ENCODE data around the gene CDC42EP4.
"Not testable (repeated sequence)": the region's sequence is repeated elsewhere in the genome, so short reads cannot be mapped to it uniquely, and the experiment has no call there.

The CDC42EP4 gene

GRCh38 chr17:73342541-73343167, 30.9 kb upstream of the CDC42EP4 start:
- DNase-seq: no peak

DNA sequence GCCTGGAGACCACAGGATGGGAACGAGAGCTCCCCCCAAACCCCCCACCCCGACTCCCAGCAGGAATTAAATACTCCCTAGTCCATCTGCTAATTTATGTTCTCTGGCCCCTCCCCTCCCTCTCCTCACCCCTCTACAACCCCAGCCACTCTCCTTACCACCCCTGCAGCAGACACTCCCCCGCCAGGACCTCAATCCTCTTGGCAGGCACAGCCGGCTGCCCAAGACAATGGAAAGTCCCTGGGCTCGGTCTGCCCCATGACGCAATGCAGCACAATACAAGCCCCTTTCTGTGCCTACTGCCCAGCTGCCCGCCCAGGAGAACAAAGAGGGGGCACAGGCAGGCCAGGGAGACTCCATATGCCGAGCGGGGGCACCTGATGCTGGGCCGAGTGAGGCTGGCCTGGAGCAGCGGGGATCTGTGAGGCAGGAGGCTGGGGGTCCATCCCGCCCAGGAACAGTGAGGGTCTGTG, 30.3 kb upstream of the CDC42EP4 start:
- DNase-seq: peak; percentile 52

- no peak for DNase-seq
Observed at GRCh38 chr17:73341350-73342049, 29.7 kb upstream of the CDC42EP4 start.

DNA sequence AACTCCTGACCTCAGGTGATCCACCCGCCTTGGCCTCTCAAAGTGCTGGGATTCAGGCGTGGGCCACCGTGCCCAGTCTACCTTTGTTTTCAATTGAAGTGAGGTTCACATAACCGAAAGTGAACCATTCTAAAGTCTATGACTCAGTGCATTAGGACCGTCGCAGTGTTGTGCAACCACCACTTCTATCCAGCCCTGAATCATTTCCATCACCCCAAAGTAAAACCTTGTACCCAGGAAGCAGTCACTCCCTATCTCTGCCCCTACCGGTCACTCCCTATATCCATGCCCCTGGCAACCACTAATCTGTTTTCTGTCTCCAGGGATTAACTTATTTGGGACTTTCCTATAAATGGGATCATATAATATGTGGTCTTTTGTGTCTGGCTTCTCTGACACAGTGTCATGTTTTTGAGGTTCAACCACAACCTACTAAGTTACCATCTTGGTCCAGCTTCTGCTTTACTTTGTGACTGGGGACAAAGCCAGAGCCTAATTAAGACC, 28.3 kb upstream of the CDC42EP4 start:
- DNase-seq: peak; percentile 84

DNA sequence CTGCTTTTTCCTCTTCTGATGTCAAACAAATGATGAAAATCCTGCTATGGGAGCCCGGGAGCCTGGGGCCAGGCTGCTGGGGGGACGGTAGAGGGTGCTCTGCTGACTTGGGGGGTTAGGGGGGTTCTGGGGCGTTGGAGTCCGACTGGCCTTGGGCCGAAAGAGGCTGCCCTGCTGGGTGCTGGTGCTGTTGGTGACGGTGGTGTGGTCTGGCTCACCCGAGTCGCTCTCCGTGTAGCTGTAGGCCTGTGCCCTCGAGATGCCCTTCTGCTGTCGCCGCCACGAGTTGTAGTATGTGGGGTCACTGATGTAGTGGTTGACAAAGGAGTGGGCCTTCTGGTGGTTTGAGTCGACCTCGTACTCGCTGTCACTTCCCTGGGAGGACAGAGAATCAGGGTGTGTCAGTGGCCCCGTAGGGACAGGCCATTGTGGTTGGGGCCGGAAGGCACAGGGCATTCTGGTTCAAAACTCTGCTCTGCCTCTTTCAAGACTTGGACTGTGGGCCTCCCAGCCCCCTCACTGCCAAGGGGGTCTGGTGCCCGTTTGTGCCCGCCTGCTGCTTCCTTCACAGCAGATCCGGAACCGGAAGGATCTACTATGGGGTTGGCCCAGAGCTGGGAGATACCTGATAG, 26.9 kb upstream of the CDC42EP4 start:
- no peak for DNase-seq

- no peak for DNase-seq
Observed at GRCh38 chr17:73338050-73338521, 26.3 kb upstream of the CDC42EP4 start.

GRCh38 chr17:73337330-73337710, 25.5 kb upstream of the CDC42EP4 start:
- DNase-seq: no peak

DNA sequence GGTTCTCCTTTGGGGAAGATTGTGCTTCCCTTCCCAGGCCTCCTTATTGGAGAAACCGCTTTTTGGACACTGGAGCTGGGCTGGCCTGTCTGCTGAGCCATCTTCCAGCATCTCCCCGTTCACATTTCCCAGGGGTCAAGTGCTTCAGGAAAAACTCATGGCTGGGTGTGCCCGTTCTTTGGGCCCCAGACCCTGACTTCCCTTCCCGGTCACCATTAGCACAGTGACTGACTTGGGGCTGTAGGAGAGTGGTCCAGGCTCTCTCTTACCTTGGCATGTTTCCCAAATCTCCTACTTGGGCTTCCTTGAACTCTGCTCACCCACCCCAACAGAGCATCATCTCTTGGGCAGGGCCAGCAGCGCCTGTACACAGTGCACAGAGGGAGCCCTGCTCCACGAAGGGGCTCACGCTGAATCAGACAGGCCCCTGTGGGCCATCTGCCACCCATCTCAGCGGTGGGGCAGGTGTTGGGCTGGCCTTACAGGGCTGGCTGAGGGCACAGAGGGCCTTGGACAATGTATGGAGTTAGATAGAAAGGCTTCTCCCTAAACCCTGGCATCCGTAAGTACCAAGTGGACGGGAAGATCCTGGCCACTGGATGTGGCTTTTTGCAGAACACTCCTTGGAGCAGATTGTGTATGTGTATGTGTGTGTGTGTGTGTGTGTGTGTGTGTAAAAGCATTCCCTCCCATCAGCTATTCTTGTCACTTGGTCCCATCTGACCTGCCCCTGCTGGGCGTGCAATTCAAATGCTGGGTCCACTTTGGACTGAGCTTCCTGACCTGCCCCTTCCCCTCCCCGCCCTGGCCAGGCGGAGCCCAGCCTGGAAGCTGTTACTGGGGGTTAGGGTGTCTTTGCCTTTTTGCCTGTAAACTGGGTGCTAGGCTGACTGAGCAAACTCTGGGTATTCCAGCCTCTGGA, 24.9 kb upstream of the CDC42EP4 start:
- no peak for DNase-seq

GRCh38 chr17:73335591-73336407, 24.0 kb upstream of the CDC42EP4 start:
- DNase-seq: no peak

- no peak for DNase-seq
Observed at GRCh38 chr17:73334771-73335513, 23.1 kb upstream of the CDC42EP4 start.

- DNase-seq: not testable (repeated sequence)
Observed at GRCh38 chr17:73333445-73333844, 21.6 kb upstream of the CDC42EP4 start.

- no peak for DNase-seq
Observed at GRCh38 chr17:73331060-73331459, 19.3 kb upstream of the CDC42EP4 start.

DNA sequence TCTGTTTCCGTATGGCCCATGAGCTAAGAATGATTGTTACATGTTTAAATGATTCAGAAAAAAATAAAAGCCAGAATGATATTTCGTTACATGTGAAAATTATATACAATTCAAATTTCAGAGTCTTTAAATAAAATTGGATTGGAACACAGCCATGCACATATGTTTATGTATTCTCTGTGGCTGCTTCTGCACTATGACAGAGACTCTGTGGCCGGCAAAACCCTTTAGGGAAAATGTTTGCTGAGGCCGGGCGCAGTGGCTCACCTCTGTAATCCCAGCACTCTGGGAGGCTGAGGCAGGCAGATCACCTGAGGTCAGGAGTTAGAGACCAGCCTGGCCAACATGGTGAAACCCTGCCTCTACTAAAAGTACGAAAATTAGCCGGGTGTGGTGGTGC, 15.9 kb upstream of the CDC42EP4 start:
- DNase-seq: no peak

GRCh38 chr17:73325527-73325842, 13.7 kb upstream of the CDC42EP4 start:
- no peak for DNase-seq

DNA sequence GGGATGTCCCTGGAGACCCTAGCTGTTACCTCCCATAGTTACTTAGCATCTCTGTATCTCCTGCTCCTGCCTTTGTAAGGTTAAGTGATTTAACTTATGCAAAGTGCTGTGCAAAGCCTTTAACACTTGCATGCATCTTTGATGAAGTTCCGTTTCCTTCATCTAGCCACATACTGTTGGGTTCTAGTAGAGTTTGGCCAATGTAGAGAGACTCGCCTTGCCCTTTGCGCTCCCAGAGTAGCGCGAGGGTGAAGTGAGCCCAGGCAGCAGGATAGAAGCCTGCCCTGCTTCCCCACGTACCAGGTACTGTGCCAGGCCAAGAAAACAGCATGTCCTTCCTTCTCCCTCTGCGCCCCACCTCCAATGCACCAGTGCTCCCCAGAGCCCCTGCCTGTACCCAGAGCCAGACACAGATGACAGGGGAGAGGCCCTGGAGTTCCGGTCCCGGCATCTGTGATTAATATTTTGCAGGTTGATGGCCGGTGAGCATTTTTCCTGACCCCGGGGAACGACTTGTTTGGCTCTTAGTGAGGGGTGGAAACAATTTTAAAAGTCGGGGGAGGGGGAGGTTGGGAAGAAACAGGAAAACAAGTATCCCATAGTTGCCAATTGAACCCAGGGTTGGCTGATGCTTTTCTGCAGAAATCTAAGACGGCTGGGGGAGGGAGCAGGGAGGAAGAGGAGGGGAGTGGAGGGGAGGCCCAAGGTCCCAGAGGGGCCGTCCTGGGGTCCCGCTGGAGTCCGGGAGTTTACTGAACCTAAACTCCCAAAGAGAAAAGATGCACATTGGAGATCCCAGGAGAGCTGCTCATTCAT, 13.1 kb upstream of the CDC42EP4 start:
- no peak for DNase-seq

GRCh38 chr17:73324160-73324475, 12.3 kb upstream of the CDC42EP4 start:
- no peak for DNase-seq

DNA sequence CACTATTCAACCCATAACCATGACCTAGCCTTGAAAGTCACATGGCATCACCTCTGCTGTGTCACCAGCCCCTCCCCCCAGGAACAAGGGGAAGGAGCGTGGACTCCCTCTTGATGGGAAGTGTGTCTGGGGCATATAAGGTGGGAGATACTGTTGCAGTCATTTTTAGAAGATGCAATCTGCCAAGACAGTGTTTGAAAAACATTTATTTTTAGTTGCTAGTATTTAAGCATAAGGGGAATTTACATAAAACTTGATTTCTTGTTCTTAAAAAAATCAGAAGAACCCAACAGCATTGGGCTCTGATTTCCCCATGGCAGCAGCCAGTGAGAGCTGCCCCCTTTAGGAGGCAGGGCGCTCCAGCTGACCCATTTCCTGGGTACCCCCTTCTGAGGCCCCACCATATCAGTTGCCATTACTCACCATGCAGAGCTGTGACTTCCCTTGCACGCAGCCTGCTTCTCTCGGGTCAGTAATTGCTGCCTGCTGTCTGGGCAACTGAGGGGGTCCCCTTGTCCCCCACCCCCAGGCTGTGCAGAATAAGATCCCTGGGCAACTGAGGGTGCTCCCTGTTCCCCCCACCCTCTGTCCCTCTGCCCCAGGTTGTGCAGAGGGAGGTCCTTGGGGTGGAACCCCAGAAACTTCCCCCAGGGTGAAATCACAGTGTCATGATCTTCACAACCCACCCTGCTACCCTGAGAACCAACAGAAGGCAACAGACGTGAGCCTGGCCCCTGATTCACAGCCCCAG, 11.8 kb upstream of the CDC42EP4 start:
- DNase-seq: no peak

DNA sequence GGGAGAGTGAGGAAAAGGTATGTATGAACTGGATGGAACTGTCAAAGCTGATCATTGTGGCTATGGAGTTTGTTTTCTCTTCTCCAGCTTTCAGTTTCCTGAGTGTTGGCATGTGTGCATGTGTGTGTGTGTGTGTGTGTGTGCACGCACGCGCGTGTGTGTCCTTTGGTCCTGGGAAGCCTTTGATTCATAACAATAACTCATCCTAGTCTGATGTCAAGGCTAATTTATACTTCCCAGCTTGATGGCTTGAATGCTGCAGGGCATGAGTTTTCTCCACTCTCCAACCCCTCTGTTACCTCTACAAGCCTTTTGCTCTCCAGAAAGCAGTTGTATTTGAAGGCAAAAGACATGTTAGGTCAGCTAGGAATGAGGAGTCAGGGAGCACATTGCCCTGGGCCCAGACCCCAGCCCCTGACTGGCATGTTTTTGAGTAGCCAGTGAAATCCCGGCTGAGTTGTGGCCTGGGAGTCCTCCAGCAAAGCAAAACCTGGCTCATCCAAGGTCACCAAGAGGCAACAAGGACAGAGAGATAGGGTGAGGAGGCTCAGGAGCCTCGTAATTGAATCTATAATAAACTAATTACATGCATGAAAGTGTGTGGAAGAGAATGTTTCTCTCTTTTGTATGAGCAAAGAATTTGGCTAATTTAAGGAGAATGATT, 8.9 kb upstream of the CDC42EP4 start:
- DNase-seq: no peak

GRCh38 chr17:73319766-73320165, 8.0 kb upstream of the CDC42EP4 start:
- DNase-seq: no peak

All from amniotic stem cell (primary cell).